GM21737 (cell line): Measurements from ENCODE around the gene TGFB1.

Source experiments
- ATAC-seq: cut with Tn5 transposase; IDR thresholded peaks from one replicate; pipeline ENCODE4 v1.9.1; 2021; ENCODE audit warnings: mild to moderate bottlenecking, moderate library complexity; ENCODE audit not compliant: unreplicated experiment

TGFB1 gene

DNA sequence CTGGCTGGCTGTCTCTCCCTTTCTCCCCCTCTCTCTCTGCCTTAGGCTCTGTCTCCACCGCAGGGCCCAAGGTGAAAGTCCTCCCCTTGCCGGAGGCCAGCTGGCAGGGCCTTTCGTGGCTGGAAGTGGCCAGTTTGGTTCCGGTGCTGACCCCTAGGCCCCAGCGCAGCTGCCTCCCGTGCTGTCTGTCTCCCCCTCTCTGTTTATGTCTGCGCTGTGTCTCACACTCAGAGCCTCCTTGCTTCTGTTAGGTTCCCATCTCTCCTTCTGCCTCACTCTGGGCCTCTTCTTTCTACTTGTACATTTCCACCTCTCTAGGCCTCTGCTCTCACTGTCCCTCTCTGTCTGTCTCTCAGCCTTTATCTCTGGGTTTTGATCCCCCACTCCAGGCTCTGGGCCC, 30.7 kb downstream of the TGFB1 start:
- no peak for ATAC-seq

DNA sequence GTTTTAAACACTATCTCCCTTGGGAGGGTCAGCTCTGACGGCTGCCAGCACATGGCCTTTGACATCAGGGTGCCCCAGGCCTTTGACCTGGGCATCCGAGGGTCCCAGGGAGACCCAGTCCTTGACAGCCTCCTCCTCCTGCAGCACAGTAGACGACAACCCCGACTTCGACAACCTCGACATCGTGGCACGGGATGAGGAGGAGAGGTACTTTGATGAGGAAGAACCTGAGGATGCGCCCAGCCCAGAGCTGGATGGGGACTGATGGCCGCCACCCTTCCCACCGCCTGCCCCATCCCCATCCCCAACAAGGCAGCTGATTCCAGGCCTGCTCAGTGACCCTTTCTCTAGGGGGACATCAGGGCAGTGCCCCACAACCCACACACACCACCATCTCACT, 31.3 kb downstream of the TGFB1 start:
- ATAC-seq = no peak

DNA sequence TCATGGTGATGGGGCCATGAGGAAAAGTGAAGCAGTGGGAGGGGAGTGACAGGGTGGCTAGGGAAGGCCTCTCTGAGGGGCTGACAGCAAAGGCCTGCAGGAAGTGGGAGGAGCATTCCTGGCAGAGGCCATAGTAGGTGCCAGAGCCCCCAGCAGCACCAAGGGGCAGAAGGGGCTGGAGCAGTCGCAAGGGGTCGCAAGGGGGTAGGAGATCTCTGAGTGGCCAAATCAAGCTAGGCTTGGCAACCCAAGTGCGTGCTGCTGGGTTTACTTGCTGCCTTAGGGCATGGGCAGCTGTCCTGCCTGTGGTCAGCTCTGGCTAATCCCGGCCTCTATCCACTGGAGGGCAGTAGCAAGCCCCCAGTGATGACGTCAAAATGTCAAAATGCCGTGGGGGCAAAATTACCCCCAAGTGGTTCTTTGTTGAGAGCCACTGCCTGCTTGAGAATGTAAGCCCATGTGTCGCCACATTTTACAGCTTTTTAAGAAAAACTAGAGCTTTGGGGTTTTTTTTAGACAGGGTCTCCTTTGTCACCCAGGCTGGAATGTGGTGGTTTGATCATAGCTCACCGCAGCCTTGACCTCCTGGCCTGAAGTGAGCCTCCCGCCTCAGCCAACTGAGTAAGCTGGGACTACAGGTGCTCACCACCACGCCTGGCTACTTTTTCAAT, 32.0 kb downstream of the TGFB1 start:
- ATAC-seq = no peak

DNA sequence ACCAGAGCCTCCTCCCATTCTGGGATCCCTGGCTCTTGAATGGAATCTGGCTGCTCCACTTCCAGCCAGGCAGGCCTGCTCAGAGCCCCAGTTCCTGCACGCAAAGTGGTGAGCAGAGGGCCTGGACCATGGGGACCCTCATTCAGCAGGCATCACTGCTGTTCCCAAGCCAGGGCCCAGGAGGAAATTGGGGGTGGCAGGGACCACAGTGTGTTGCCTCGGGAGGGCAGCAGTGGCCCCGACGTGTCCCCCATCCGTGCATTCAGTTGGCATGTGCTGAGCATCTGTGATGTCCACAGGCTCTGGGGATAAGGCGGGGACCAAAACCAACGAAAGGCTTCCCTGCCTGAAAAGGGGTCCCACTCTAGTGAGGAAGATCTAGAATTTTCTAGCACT, 32.5 kb downstream of the TGFB1 start:
- no peak for ATAC-seq

DNA sequence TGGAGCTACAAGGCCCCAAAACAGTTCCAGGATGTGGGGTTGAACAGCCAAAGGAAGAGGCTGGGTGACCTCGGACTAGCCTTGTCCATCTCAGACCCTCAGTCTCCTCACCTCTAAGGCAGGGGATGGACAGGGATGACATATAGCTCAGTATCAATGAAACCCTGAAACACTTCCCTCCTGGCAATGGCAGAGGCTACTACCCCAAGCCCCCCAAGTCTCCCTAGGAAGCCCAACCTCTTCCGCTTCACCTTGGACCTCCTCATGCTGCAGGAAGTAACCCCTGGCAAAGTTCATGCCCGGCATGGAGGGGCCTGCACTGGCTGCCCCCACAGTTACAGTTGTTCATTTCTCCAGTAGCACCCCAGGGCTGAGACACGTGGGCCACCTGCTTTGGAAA, 33.2 kb downstream of the TGFB1 start:
- no peak for ATAC-seq

DNA sequence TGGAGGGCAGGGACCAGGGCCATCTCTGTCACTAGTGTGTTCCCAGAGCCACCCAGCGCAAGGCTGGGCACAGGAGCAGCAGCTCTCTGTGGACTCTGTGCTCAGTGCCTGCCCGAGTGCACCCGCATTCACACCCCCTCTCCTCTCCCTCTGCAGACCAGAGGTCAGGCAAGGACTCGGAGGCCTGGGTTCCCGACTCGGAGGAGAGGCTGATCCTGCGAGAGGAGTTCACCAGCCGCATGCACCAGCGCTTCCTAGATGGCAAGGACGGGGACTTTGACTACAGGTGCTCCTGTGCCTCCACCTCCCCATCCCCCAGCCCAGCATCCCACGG, 33.6 kb downstream of the TGFB1 start:
- ATAC-seq = no peak

DNA sequence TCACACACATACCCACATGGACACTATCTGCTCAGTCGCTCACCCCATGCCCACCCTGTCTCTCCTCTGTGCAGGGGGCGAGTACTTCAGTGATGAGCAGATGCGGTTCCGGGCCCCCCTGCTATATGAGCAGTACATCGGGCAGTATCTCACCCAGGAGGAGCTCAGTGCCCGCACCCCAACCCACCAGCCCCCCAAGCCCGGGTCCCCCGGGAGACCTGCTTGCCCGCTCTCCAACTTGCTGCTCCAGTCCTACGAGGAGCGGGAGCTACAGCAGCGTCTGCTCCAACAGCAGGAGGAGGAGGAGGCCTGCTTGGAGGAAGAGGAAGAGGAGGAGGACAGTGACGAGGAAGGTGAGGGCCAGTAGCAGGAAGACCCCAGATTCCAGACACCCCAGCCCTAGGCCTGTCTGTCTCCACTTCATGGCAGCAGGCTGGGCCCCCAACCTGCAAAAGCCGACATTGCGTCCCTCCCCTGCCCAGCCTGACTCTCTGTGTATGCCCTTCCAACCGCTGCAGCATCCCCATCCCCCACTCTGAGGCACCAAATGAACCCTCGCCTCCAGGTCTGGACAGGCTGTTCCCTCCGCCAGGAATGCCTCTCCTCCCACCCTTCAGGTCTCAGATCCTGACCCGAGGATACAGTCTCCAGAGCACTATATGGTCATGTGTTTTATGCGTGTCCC, 34.1 kb downstream of the TGFB1 start:
- no peak for ATAC-seq

DNA sequence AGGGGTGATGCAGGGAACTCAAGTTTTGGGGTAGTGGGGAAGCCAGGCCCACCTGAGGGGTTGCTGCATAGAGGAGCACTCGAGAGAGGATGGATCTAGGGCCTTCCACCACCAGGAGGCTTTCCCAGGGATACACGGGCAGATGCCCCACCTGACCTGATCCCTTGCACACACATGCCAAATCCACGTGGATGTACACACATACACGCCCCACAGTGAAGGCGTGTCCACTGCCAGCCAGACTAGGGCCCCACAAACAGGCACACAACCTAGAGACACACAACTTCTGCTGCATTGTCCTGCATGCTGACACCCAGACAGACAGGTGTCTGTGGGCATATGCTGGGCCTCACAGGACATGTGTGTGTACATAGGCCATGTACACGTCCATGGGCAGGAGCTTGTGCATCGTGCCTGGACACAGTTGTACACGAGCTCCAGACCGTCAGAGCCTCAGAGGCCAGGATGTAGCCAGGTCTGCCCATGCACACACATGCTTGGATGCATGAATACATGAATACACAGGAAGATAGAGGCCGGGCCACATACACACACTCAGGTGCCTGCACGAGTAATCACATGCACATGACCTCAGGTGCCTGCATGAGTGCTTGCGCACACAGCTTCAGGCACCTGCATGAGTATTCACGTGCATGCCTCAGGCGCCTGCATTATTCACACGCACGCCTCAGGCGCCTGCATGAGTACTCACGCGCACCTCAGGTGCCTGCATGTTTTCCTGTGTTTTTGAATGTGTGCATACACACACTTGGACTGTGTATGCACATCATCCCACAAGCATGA, 34.8 kb downstream of the TGFB1 start:
- no peak for ATAC-seq

DNA sequence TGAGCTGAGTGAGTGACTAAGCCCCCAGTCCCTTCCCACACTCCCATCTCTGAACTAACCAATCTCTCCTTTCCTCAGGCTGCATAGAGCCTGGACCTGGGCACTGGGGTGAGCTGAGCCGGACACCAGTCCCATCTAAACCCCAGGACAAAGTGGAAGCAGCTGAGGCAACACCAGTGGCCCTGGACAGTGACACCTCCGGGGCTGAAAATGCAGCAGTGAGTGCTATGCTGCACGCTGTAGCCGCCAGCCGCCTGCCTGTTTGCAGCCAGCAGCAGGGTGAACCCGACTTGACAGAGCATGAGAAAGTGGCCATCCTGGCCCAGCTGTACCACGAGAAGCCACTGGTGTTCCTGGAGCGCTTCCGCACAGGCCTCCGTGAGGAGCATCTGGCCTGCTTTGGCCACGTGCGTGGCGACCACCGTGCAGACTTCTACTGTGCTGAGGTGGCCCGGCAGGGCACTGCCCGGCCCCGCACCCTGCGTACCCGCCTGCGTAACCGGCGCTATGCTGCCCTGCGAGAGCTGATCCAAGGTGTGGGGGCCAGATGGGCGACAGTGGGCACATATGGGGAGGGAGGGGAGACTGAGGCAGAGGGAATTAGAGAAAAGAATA, 37.3 kb downstream of the TGFB1 start:
- no peak for ATAC-seq

DNA sequence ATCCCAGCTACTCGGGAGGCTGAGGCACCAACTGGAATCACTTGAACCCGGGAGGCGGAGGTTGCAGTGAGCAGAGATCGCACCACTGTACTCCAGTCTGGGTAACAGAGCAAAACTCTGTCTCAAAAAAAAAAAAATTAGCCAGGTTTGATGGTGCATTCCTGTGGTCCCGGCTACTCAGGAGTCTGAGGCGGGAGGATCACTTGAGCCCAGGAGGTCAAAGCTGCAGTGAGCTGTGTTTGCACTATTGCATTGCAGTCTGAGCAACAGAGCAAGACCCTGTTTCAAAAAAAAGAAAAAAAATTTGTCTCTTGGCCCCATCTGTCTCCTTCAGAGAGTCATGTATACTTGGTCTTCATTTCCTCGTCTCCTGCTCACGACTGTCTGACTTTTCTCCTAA, 42.1 kb downstream of the TGFB1 start:
- no peak for ATAC-seq

DNA sequence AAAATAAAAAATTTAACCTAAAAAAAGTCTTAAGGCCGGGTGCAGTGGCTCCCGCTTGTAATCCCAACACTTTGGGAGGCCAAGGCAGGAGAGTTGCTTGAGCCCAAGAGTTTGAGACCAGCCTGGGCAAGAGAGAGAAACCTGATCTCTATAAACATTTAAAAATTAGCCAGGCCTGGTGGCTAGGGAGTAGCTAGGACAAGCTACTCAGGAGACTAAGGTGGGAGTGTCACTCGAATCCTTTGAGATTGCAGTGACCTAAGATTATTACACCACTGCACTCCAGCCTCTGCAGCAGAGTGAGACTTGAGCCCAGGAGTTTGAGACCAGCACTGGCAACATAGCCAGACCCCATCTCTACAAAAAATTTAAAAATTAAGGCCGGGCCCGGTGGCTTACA, 42.6 kb downstream of the TGFB1 start:
- no peak for ATAC-seq

DNA sequence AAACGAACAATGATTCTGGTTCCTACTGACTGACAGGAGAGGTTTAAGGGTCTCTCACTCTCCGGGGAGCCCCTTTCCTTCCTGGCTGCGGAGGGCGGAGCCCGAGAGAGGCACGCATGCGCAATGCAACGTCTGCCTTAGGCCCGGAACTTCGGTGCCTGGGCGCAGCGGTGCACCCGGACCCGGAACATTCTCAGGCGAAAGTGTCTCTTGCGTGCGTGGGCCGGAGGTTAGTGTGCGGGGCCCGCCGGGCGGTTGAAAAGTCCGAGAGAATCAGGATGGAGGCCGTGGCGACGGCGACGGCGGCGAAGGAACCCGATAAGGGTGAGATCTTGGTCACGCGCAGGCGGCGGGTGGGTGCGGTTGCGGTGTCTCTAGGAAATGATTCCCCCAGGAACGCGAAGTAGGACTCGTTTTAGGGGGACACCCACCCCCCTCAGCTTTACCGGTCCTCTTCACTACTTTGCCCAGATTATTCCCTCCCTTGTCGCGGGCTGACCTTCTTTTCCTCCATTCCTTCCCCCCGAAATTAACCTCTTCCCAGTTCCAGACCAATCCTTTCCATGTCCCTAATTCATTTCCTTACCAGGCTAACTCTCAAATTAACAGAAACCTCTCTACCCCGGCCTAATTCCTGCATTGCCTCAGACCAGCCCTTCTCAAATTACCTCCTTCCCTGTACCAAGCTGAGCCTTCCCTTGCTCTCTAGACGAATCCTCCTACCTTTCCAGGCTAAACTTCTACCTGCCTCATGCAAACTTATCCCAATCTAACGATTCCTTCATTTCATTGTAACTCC, 43.5 kb downstream of the TGFB1 start, which contains the start of gene CCDC97:
Gene CCDC97, plus strand, starts transcription at position 140 of the 799 bp plus-strand sequence. Its CDS starts 139 bp downstream, at position 279.
- ATAC-seq = peak; percentile 58

DNA sequence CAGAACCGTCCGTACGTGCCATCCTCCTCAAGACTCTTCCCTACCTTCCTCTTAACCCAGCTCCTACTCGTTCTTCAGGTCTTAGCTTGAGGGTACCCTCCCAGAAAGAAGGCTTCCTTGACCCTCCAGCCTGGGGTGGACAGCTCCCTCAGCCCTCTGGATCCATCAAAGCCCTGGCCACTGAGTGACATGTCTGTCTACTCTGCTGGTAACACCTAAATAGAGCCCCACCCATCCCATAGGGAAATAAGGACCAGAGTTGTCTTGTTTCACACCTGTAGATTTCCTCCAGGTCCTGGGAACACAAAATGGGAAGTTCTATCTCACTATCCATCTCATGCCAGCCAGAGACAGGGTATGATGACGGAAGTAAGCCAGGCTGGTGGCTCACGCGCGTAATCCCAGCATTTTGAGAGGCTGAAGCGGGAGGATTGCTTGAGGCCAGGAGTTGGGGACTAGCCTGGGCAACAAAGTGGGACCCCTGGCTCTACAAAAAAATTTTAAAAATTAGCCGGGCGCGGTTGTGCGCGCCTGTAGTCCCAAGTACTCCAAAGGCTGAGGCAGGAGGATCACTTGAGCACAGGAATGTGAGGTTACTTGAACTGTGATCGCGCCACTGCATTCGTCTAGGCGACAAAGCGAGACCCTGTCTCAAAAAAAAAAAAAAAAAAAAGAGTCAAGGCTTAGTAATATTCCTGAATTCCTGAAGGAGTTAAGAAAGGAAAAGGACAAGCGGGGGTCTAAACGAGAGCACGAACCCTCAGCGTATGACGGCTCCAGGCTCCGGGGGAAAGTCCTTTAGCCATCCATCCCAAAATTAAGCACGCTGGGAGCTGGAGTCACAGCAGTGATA, 44.3 kb downstream of the TGFB1 start:
- ATAC-seq = no peak

DNA sequence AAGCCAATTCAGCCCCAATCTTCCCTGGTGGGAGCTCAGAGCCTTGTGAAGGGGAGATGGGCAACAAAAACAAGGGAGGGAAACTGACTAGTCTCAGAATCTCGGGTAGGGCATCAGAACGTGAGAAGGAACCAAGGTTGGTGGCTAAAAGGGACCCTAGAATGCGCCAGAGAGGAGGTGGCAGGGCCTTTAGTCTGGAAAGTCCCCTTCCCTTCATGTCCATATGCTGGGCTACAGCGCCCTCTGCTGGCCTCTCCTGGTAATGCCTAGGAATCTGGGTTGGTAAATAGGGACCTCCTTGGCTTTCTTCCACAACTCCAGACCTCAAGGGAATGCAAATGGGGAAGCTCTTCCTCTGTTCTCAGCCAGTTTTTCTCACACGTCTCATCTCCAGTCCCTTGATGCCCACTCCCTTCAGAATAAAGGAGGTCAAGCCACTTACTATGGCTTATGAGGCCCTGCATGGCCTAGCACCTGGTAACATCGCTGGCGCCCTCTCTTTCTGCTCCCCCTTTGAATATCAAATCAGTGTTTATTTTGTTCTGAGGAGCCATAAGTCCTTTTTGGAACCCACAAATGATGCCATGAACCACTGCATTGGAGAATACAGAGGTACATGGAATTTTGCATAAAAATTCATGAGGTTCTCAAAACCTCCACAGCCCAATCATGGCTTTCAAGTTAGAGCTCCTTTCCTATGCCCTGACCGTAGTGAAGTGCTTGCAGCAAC, 45.1 kb downstream of the TGFB1 start:
- no peak for ATAC-seq

DNA sequence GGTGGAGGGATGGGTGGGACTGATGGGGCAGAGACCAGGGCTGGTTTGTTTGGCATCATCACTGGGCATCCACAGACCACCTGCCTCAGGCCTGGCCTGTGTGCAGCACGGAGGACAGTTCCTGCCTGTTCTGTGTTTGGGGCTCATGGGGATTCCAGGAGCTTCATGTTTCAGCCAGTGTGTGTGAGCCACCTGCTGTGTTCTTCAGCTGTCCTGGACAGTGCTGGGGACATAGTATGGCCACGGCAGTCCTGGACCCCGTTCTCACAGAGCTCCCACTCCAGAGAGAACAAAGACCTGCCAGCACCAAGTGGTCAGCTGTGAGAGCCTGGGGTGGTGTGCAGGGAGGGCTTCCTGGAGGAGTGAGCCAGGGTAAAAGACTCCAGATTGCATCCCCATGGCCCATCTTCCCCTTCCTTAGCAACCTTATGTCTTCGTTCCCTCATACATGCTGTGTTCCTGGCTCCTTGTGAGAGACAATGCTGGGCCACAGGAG, 45.7 kb downstream of the TGFB1 start:
- ATAC-seq = no peak

DNA sequence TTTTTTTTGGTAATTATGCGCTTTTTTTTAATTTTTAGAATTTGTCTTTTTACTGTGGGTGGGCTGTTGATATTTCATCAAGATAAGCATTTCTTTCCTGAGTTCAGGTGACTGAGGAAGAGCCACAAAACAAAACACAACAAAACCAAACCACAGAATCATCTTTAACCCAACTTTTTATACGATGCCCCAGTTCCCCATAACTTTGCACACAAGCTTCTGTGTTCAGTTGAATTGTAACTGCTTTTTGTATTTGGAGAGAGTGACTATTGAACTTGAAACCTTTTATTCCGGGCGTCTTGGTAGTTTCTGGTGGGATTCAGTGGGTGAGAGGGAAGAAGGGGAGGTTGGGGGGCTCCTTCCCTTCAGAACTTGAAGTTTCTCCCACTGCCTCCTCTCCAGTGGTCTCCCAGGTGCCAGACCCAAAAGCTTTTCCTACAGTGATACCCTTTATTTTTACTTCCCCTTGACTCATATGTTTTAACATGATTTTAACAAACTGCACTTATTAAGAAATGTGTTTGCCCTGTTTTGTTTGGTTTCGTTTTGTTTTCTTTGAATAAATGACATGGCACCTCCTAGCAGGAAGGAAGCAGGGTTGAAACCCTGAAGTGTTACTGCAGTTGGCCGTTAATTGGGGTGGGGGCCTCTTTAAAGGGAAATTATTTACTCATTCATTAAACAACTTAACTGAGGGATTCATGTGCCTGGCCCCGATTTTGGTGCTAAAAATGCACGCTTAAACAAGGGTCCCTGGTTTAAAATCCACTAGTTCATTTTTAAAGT, 46.4 kb downstream of the TGFB1 start:
- ATAC-seq = no peak

DNA sequence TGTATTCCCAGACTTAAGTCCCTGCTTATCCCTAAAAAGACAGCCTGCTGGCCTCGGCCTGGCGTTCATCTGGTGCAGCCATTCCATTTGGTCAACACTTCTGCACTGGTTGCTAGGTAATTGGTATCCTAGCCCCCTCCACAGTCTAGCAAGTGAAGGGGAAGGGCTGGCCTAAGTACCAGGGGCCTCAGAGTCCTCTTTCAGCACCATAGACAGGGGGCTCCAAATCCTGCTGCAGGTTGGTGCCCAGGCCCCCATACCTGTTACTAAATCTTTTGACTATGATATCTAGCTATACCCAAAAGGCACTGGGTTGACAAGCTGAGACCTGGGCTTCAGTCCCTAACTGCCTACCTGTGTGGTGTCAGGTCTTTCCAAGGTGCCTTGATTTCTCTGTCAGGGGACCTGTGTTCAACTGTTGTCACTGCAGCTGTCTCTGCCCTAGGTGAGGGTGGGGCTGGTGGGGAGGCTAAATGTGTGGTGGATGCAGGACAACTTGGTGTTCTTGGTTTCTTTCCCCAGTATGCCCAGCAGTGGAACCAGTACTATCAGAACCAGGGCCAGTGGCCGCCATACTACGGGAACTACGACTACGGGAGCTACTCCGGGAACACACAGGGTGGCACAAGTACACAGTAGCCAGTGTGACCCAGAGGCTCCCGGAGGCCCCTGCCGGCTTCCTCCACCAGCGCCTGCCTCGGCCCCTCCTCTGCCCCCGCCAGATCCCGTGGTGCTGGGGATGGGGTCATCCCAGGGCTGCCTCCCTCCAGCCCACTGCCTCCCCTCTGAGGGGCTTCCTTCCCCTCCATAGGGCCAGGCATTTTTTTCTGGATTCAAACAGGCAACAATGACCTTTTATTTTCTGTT, 47.6 kb downstream of the TGFB1 start:
- ATAC-seq = no peak
